Measurements from ENCODE around the gene SH3BP4. TPM values are rescaled to one million over a fixed set of nuclear protein-coding genes. Genes with fewer than 3 reads are reported as not detected.

The SH3BP4 gene
- total RNA-seq, 1 donor from 2014 or later = 19.2 TPM

DNA sequence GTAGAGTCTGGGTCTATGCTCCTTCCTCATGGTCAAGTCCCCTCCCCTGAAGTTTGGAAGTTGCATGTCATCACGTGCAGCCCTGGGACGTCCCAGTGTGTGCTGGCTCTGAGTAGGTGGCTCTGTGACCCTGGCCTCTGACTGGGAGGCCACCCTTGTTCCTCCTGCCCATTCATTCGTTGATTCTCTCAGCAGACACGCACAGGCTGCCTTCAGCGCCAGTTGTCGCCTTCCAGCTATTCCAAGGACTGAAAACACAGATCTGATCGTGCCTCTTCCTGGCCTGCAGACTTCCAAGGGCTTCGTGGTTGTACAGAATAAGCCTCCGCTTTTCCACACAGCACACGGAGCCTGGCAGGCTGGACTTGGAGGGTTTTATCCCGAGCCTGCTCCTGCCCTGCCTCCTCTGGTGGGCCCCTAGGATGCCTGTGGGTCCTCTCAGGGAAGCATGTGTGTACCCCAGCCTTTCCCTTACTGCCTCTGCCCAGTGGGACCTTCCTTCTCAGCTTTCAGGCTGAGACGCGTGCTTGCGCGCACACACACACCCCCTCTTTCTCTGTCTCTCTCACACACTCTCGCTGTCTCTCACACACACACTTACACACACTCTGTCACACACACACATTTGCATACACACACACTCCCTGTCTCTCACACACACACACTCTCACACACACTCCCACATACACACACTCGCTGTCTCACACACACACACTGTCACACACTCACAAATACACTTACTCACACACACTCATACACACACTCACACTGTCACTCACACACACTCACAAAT is 17.7 kb downstream of the SH3BP4 start:
- intact Hi-C loops (cut with DNase I) = no loop called here
- no peak for DNase-seq (ENCODE audit: extremely low spot score in 2 of 2)
- no peaks in the 10 kb centered on the region for H3K9me3 ChIP-seq
- H3K27me3 ChIP-seq = no peaks in the 10 kb centered on the region
- no peak overlapping the region for H3K4me3 ChIP-seq
- H3K4me1 ChIP-seq = peaks cover 19% of the 10 kb centered on the region
- no peak overlapping the region for H3K27ac ChIP-seq
- no peak for TF ChIP-seq POLR2AphosphoS5 (IDR thresholded peaks at IDR 0.05; ENCODE audit: insufficient read depth in 1 of 2, low read depth in 1 of 2)
- TF ChIP-seq CTCF (IDR thresholded peaks at IDR 0.05) = no peak
- TF ChIP-seq POLR2A (IDR thresholded peaks at IDR 0.05) = no peak
- H3K36me3 ChIP-seq = no peaks in the 10 kb centered on the region

GRCh38 chr2:234970099-234970440 is 18.3 kb downstream of the SH3BP4 start:
- DNase-seq (ENCODE audit: extremely low spot score in 2 of 2) = no peak
- H3K4me3 ChIP-seq = no peak overlapping the region
- no peaks in the 10 kb centered on the region for H3K27me3 ChIP-seq
- TF ChIP-seq CTCF (IDR thresholded peaks at IDR 0.05) (no peak), POLR2AphosphoS5 (IDR thresholded peaks at IDR 0.05; ENCODE audit: insufficient read depth in 1 of 2, low read depth in 1 of 2) (no peak), POLR2A (IDR thresholded peaks at IDR 0.05) (no peak)
- H3K4me1 ChIP-seq = peaks cover 25% of the 10 kb centered on the region
- H3K36me3 ChIP-seq = no peaks in the 10 kb centered on the region
- no peaks in the 10 kb centered on the region for H3K9me3 ChIP-seq
- no peak overlapping the region for H3K27ac ChIP-seq
- intact Hi-C loops (cut with DNase I) = no loop called here

DNA sequence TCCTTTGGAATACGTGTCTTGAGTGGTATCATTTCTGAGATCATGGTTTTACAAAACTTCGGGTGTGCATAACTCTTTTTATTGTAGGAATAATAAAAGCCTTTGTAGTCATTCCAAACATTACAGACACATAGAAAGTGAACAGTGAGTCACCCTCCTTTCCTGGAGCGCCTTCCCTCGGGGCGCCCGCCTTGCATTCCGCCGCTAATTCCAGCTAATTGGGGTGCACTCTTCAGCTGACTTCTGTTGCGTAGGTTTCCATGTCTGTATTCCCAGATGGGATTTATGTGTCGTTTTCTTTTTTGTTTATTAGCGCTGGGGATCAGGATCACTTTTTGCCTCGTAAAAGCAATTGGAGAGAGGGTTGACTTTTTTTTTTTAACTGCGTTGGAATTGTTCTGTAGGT is 18.7 kb downstream of the SH3BP4 start:
- no peaks in the 10 kb centered on the region for H3K36me3 ChIP-seq
- no peak for DNase-seq (ENCODE audit: extremely low spot score in 2 of 2)
- H3K4me3 ChIP-seq = no peak overlapping the region
- H3K4me1 ChIP-seq = peaks cover 29% of the 10 kb centered on the region
- no peaks in the 10 kb centered on the region for H3K27me3 ChIP-seq
- intact Hi-C loops (cut with DNase I) = no loop called here
- TF ChIP-seq CTCF (IDR thresholded peaks at IDR 0.05) (no peak), POLR2AphosphoS5 (IDR thresholded peaks at IDR 0.05; ENCODE audit: insufficient read depth in 1 of 2, low read depth in 1 of 2) (peak in 1 of 2 donors; percentile 78), POLR2A (IDR thresholded peaks at IDR 0.05) (no peak)
- H3K27ac ChIP-seq = no peak overlapping the region
- no peaks in the 10 kb centered on the region for H3K9me3 ChIP-seq

GRCh38 chr2:234971496-234971895 is 19.7 kb downstream of the SH3BP4 start:
- no peak overlapping the region for H3K27ac ChIP-seq
- peaks cover 29% of the 10 kb centered on the region for H3K4me1 ChIP-seq
- no peak overlapping the region for H3K4me3 ChIP-seq
- intact Hi-C loops (cut with DNase I) = no loop called here
- no peak for DNase-seq (ENCODE audit: extremely low spot score in 2 of 2)
- no peaks in the 10 kb centered on the region for H3K9me3 ChIP-seq
- no peaks in the 10 kb centered on the region for H3K27me3 ChIP-seq
- H3K36me3 ChIP-seq = no peaks in the 10 kb centered on the region
- TF ChIP-seq CTCF (IDR thresholded peaks at IDR 0.05) (no peak), POLR2AphosphoS5 (IDR thresholded peaks at IDR 0.05; ENCODE audit: insufficient read depth in 1 of 2, low read depth in 1 of 2) (no peak), POLR2A (IDR thresholded peaks at IDR 0.05) (no peak)

- Histone ChIP-seq H3K4me3 (no peak overlapping the region), H3K27me3 (no peaks in the 10 kb centered on the region), H3K4me1 (peaks cover 29% of the 10 kb centered on the region), H3K27ac (no peak overlapping the region), H3K36me3 (no peaks in the 10 kb centered on the region), H3K9me3 (no peaks in the 10 kb centered on the region)
- intact Hi-C loops (cut with DNase I) = no loop called here
- no peak for DNase-seq (ENCODE audit: extremely low spot score in 2 of 2)
- no peak for TF ChIP-seq CTCF (IDR thresholded peaks at IDR 0.05)
Observed at GRCh38 chr2:234973008-234973407, 21.2 kb downstream of the SH3BP4 start.

Measured in vagina (tissue), 2 donors.